Measurements from ENCODE around the gene ZNF837. TPM values are rescaled to one million over a fixed set of nuclear protein-coding genes. Genes with fewer than 3 reads are reported as not detected.

ZNF837 gene
- total RNA-seq, 1 donor from 2014 or later, result 1.4 TPM

DNA sequence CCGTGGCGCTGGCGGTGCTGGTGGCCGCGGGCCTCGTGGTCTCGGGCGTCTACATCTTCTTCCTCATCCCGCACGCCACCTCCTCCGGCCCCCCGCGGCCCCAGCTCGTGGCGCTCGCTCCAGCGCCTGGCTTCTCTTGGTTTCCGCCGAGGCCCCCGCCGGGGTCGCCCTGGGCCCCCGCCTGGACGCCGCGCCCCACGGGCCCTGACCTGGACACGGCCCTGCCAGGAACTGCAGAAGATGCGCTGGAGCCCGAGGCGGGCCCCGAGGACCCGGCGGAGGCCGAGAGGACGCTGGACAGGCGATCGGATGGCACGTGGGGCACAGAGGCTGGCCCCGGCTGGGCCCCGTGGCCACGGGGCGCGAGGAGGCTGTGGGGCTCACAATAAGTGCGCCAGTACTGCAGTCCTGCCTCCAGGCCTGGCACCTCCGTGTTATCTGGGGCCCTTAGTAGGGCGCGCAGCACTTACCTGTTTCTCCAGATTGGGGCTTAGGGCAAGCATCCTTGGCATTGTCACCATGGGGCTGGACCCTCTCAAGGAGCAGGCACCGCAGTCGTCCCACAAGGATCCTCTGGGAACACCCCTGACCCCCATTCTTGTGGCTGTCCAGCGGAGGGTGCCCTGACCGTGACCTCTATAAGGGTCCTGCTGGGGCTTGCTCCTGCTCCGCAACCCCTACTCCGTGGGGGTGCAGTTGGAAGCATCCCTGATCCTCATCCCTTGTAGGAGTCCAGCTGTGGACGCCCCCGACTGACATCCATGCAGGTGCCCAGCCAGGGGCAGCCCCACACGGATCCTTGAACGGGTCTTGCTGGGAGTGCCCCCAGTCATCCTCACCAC, 16.1 kb upstream of the ZNF837 start:
- H3K27me3 ChIP-seq, result peaks cover 23% of the 10 kb centered on the region
- H3K9me3 ChIP-seq (ENCODE audit: low read depth), result no peaks in the 10 kb centered on the region
- Mint-ChIP-seq H3K4me3 (no peak overlapping the region), H3K9me3 (no peaks in the 10 kb centered on the region), H3K27ac (no peak overlapping the region), H3K4me1 (peaks cover 15% of the 10 kb centered on the region), H3K27me3 (ENCODE audit: insufficient read depth, low read depth) (no peaks in the 10 kb centered on the region), H3K36me3 (peaks cover 23% of the 10 kb centered on the region)
- peak overlapping the region; percentile 58 for H3K4me2 ChIP-seq
- H3K9ac ChIP-seq, result no peak overlapping the region
- no peak overlapping the region for H3K4me3 ChIP-seq
- DNase-seq (ENCODE audit: low spot score), result no peak
- TF ChIP-seq EZH2phosphoT487 (IDR thresholded peaks at IDR 0.05), result no peak
- TF ChIP-seq, protein P1, sequence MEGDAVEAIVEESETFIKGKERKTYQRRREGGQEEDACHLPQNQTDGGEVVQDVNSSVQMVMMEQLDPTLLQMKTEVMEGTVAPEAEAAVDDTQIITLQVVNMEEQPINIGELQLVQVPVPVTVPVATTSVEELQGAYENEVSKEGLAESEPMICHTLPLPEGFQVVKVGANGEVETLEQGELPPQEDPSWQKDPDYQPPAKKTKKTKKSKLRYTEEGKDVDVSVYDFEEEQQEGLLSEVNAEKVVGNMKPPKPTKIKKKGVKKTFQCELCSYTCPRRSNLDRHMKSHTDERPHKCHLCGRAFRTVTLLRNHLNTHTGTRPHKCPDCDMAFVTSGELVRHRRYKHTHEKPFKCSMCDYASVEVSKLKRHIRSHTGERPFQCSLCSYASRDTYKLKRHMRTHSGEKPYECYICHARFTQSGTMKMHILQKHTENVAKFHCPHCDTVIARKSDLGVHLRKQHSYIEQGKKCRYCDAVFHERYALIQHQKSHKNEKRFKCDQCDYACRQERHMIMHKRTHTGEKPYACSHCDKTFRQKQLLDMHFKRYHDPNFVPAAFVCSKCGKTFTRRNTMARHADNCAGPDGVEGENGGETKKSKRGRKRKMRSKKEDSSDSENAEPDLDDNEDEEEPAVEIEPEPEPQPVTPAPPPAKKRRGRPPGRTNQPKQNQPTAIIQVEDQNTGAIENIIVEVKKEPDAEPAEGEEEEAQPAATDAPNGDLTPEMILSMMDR (IDR thresholded peaks at IDR 0.05), result no peak
- TF ChIP-seq EZH2 (IDR thresholded peaks at IDR 0.05), result peak; percentile 48
- H4K20me1 ChIP-seq (ENCODE audit: low read depth), result peaks cover 7% of the 10 kb centered on the region
- H3K36me3 ChIP-seq, result no peaks in the 10 kb centered on the region
- no peak overlapping the region for H3K27ac ChIP-seq
- peaks cover 2% of the 10 kb centered on the region for H3K79me2 ChIP-seq (ENCODE audit: low read depth)
- no peak overlapping the region for H2AFZ ChIP-seq (replicated peaks)
- peaks cover 3% of the 10 kb centered on the region for H3K4me1 ChIP-seq
- H3F3A ChIP-seq (ENCODE audit: low read depth), result peaks cover 21% of the 10 kb centered on the region

DNA sequence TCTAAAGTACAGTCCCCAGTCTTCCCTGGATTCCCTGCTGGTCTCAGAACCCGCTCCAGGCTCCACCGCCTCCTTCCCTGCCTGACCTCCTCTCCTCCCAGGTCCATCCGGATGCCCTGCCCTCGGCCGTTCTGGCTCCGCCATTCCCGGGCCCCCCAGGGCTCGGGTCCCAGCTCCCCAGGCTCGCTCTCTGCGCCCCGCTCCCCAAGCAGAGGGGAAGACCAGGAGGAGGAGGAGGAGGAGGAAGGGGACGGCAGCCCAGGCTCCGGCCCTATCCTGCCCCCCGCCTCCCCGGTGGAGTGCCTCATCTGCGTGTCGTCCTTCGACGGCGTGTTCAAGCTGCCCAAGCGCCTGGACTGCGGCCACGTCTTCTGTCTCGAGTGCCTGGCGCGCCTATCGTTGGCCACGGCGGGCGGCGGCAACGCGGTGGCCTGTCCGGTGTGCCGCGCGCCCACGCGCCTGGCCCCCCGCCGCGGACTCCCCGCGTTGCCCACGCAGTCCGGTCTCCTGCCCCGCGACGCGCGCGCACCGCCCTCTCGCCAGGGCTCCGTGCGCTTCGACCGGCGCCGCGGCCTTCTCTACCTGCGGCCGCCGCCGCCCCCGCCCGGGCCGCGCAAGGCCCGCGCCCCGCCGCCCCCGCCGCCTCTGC, 15.3 kb upstream of the ZNF837 start:
- H3K9ac ChIP-seq, result no peak overlapping the region
- peak; percentile 61 for DNase-seq (ENCODE audit: low spot score)
- no peak overlapping the region for H3K27ac ChIP-seq
- H3K27me3 Mint-ChIP-seq (ENCODE audit: insufficient read depth, low read depth), result no peaks in the 10 kb centered on the region
- H3F3A ChIP-seq (ENCODE audit: low read depth), result peaks cover 21% of the 10 kb centered on the region
- peaks cover 23% of the 10 kb centered on the region for H3K27me3 ChIP-seq
- H3K36me3 Mint-ChIP-seq, result peaks cover 24% of the 10 kb centered on the region
- H2AFZ ChIP-seq (replicated peaks), result peak overlapping the region; percentile 76
- H3K4me1 ChIP-seq, result peaks cover 3% of the 10 kb centered on the region
- H3K4me2 ChIP-seq, result peak overlapping the region; percentile 78
- H3K79me2 ChIP-seq (ENCODE audit: low read depth), result peaks cover 9% of the 10 kb centered on the region
- H3K36me3 ChIP-seq, result no peaks in the 10 kb centered on the region
- H3K4me3 ChIP-seq, result peak overlapping the region; percentile 43
- H3K27ac Mint-ChIP-seq, result no peak overlapping the region
- H3K9me3 Mint-ChIP-seq, result no peaks in the 10 kb centered on the region
- H3K9me3 ChIP-seq (ENCODE audit: low read depth), result no peaks in the 10 kb centered on the region
- peaks cover 15% of the 10 kb centered on the region for H3K4me1 Mint-ChIP-seq
- peaks cover 7% of the 10 kb centered on the region for H4K20me1 ChIP-seq (ENCODE audit: low read depth)
- H3K4me3 Mint-ChIP-seq, result no peak overlapping the region
- TF ChIP-seq EZH2phosphoT487 (IDR thresholded peaks at IDR 0.05) (peak; percentile 43), EZH2 (IDR thresholded peaks at IDR 0.05) (peak; percentile 65)
- TF ChIP-seq, protein P1 (IDR thresholded peaks at IDR 0.05), result no peak

- Mint-ChIP-seq H3K36me3 (peaks cover 29% of the 10 kb centered on the region), H3K4me3 (peak within 1 kb of the TSS; percentile 31), H3K27ac (peak within 1 kb of the TSS; percentile 63), H3K27me3 (ENCODE audit: insufficient read depth, low read depth) (no peaks in the 10 kb centered on the region), H3K9me3 (no peaks in the 10 kb centered on the region), H3K4me1 (peaks cover 15% of the 10 kb centered on the region)
- Histone ChIP-seq H3K4me3 (peak within 1 kb of the TSS; percentile 43), H2AFZ (replicated peaks) (peak within 1 kb of the TSS; percentile 76), H3F3A (ENCODE audit: low read depth) (peaks cover 28% of the 10 kb centered on the region), H3K9me3 (ENCODE audit: low read depth) (no peaks in the 10 kb centered on the region), H3K4me1 (no peaks in the 10 kb centered on the region), H4K20me1 (ENCODE audit: low read depth) (peaks cover 7% of the 10 kb centered on the region), H3K79me2 (ENCODE audit: low read depth) (peaks cover 16% of the 10 kb centered on the region), H3K27me3 (peaks cover 23% of the 10 kb centered on the region), H3K36me3 (no peaks in the 10 kb centered on the region), H3K27ac (no peak within 1 kb of the TSS), H3K4me2 (peak within 1 kb of the TSS; percentile 78), H3K9ac (no peak within 1 kb of the TSS)
- DNase-seq (ENCODE audit: low spot score), result no peak
- TF ChIP-seq EZH2phosphoT487 (IDR thresholded peaks at IDR 0.05) (no peak), EZH2 (IDR thresholded peaks at IDR 0.05) (no peak)
- TF ChIP-seq, protein P1 (IDR thresholded peaks at IDR 0.05), result no peak
Measured at GRCh38 chr19:58395220-58395978, 14.6 kb upstream of the ZNF837 start, which contains the start of gene RNF225. Gene RNF225, plus strand, starts transcription at chr19:58395656. Its CDS starts 434 bp downstream, at chr19:58396090.
